Osteoblast (primary cell): Measurements from ENCODE around the gene NTNG2. TPM values are rescaled to one million over a fixed set of nuclear protein-coding genes. Genes with fewer than 3 reads are reported as not detected.

Source experiments
- DNase-seq: peaks from one replicate; pipeline ENCODE4 v3.0.0; 2011; ENCODE audit warnings: low spot score, mixed read lengths; ENCODE audit not compliant: insufficient read length; ENCODE audit errors: missing footprints
- H2AFZ ChIP-seq: 2 replicates; pipeline ENCODE4 v1.6.0; 2011; ENCODE audit warnings: mild to moderate bottlenecking, low read length
- H3K27ac ChIP-seq: 2 replicates; pipeline ENCODE4 v1.5.1; 2011; ENCODE audit warnings: mild to moderate bottlenecking, low read depth, low read length, moderate library complexity
- H3K27me3 ChIP-seq: 2 replicates; pipeline ENCODE4 v1.6.0; 2012; ENCODE audit warnings: mild to moderate bottlenecking, control low read depth, inconsistent platforms, low read length, moderate library complexity; ENCODE audit not compliant: insufficient read depth
- H3K36me3 ChIP-seq: 2 replicates; pipeline ENCODE4 v1.5.1; 2011; ENCODE audit warnings: mild to moderate bottlenecking, low read length, control low read depth, moderate library complexity; ENCODE audit not compliant: insufficient read depth
- H3K4me1 ChIP-seq: 2 replicates; pipeline ENCODE4 v1.5.1; 2011; ENCODE audit warnings: mild to moderate bottlenecking, low read length, control low read depth, moderate library complexity; ENCODE audit not compliant: insufficient read depth
- H3K4me2 ChIP-seq: 2 replicates; pipeline ENCODE4 v1.6.0; 2011; ENCODE audit warnings: mild to moderate bottlenecking, low read length; ENCODE audit not compliant: insufficient read depth
- H3K4me3 ChIP-seq: fragments of 200-600 bp; sonication (generic); 3 replicates; pipeline ENCODE4 v1.5.1; 2012; ENCODE audit warnings: mild to moderate bottlenecking, low read length, inconsistent platforms; ENCODE audit not compliant: insufficient read depth
- H3K79me2 ChIP-seq: 2 replicates; pipeline ENCODE4 v1.6.0; 2012; ENCODE audit warnings: mild to moderate bottlenecking, low read length, control low read depth, inconsistent platforms; ENCODE audit not compliant: insufficient read depth
- H3K9me3 ChIP-seq: 2 replicates; pipeline ENCODE4 v1.5.1; 2011; ENCODE audit warnings: low read depth, low read length, control low read depth
- H4K20me1 ChIP-seq: 2 replicates; pipeline ENCODE4 v1.6.0; 2012; ENCODE audit warnings: mild to moderate bottlenecking, low read length, control low read depth; ENCODE audit not compliant: insufficient read depth
- CTCF ChIP-seq: IDR thresholded peaks from 2 replicates; pipeline ENCODE4 v1.5.1; 2011; ENCODE audit warnings: mild to moderate bottlenecking, low read depth, low read length, moderate library complexity; ENCODE audit errors: extremely low read depth
- total RNA-seq: library from RNA; depleted of rRNA; stranded (reverse); fragments of >200 nt; gene quantifications from 2 replicates; pipeline ENCODE4 v1.2.3, GENCODE V29; 2012

NTNG2 gene
- total RNA-seq, 1 donor, result 9.4 TPM

GRCh38 chr9:132185073-132186009 is 23.5 kb downstream of the NTNG2 start:
- Histone ChIP-seq H3K27me3 (peaks cover 50% of the 10 kb centered on the region), H4K20me1 (peaks cover 10% of the 10 kb centered on the region), H3K4me2 (no peak overlapping the region), H3K4me1 (no peaks in the 10 kb centered on the region), H2AFZ (no peak overlapping the region), H3K36me3 (no peaks in the 10 kb centered on the region), H3K27ac (no peak overlapping the region), H3K9me3 (no peaks in the 10 kb centered on the region), H3K4me3 (no peak overlapping the region), H3K79me2 (no peaks in the 10 kb centered on the region)
- DNase-seq, result no peak
- TF ChIP-seq CTCF, result no peak

- peaks cover 43% of the 10 kb centered on the region for H3K27me3 ChIP-seq
- peaks cover 10% of the 10 kb centered on the region for H4K20me1 ChIP-seq
- peak overlapping the region; percentile 43 for H3K4me2 ChIP-seq
- H3K4me3 ChIP-seq, result no peak overlapping the region
- no peak overlapping the region for H2AFZ ChIP-seq
- no peaks in the 10 kb centered on the region for H3K79me2 ChIP-seq
- H3K27ac ChIP-seq, result no peak overlapping the region
- no peak for TF ChIP-seq CTCF
- no peaks in the 10 kb centered on the region for H3K36me3 ChIP-seq
- H3K4me1 ChIP-seq, result no peaks in the 10 kb centered on the region
- H3K9me3 ChIP-seq, result no peaks in the 10 kb centered on the region
- peak; percentile 90 for DNase-seq
Measured at GRCh38 chr9:132187121-132187620, 25.3 kb downstream of the NTNG2 start.

- Histone ChIP-seq H3K27me3 (peaks cover 27% of the 10 kb centered on the region), H3K4me2 (no peak overlapping the region), H3K36me3 (no peaks in the 10 kb centered on the region), H2AFZ (no peak overlapping the region), H3K4me3 (no peak overlapping the region), H3K79me2 (no peaks in the 10 kb centered on the region), H3K27ac (no peak overlapping the region), H4K20me1 (peaks cover 8% of the 10 kb centered on the region), H3K4me1 (no peaks in the 10 kb centered on the region), H3K9me3 (no peaks in the 10 kb centered on the region)
- DNase-seq, result no peak
- TF ChIP-seq CTCF, result no peak
Measured at GRCh38 chr9:132190966-132191365, 29.1 kb downstream of the NTNG2 start.

- DNase-seq, result no peak
- no peak overlapping the region for H3K4me3 ChIP-seq
- H3K4me2 ChIP-seq, result no peak overlapping the region
- H4K20me1 ChIP-seq, result no peaks in the 10 kb centered on the region
- H3K36me3 ChIP-seq, result no peaks in the 10 kb centered on the region
- no peaks in the 10 kb centered on the region for H3K79me2 ChIP-seq
- H3K4me1 ChIP-seq, result no peaks in the 10 kb centered on the region
- no peak overlapping the region for H2AFZ ChIP-seq
- no peaks in the 10 kb centered on the region for H3K9me3 ChIP-seq
- H3K27ac ChIP-seq, result no peak overlapping the region
- peaks cover 10% of the 10 kb centered on the region for H3K27me3 ChIP-seq
- no peak for TF ChIP-seq CTCF
Measured at GRCh38 chr9:132192728-132193127, 30.9 kb downstream of the NTNG2 start.
